Loucy (cell line): ENCODE data around the gene PAF1.
A peak's percentile ranks its signal among the peaks of the same experiment; 100 is the strongest.

ENCODE experiments used
- H2AFZ ChIP-seq: fragments of 200-600 bp; sonication (generic); 2 replicates; pipeline ENCODE4 v1.6.0; 2016; ENCODE audit warnings: antibody characterized with exemption, mild to moderate bottlenecking, low read length, moderate library complexity
- H3F3A ChIP-seq: fragments of 200-600 bp; 2 replicates; pipeline ENCODE4 v1.6.0; 2016; ENCODE audit warnings: antibody characterized with exemption, low read depth, mild to moderate bottlenecking
- H3K27me3 ChIP-seq: fragments of 200-600 bp; sonication (generic); 2 replicates; pipeline ENCODE4 v1.6.1; 2014; ENCODE audit warnings: low read length, mild to moderate bottlenecking; ENCODE audit not compliant: insufficient read depth, poor library complexity, severe bottlenecking
- H3K36me3 ChIP-seq: fragments of 200-600 bp; sonication (generic); 2 replicates; pipeline ENCODE4 v1.6.1; 2016; ENCODE audit warnings: low read length; ENCODE audit not compliant: insufficient read depth
- H3K4me1 ChIP-seq: fragments of 200-600 bp; sonication (generic); 2 replicates; pipeline ENCODE4 v1.5.1; 2014; ENCODE audit warnings: low read length, mild to moderate bottlenecking; ENCODE audit not compliant: insufficient read depth, poor library complexity, severe bottlenecking
- H3K4me2 ChIP-seq: fragments of 200-600 bp; sonication (generic); 2 replicates; pipeline ENCODE4 v1.6.0; 2014; ENCODE audit warnings: antibody characterized with exemption, low read length, low read depth, mild to moderate bottlenecking; ENCODE audit not compliant: poor library complexity, severe bottlenecking
- H3K4me3 ChIP-seq: fragments of 200-600 bp; sonication (generic); 2 replicates; pipeline ENCODE4 v1.5.1; 2014; ENCODE audit warnings: low read length, mild to moderate bottlenecking, mixed read lengths; ENCODE audit not compliant: poor library complexity, severe bottlenecking
- H3K79me2 ChIP-seq: fragments of 200-600 bp; sonication (generic); 2 replicates; pipeline ENCODE4 v1.6.1; 2014; ENCODE audit warnings: low read length; ENCODE audit not compliant: insufficient read depth
- H3K9ac ChIP-seq: fragments of 200-600 bp; sonication (generic); 2 replicates; pipeline ENCODE4 v1.6.0; 2014; ENCODE audit warnings: mild to moderate bottlenecking, low read depth, low read length, moderate library complexity; ENCODE audit not compliant: poor library complexity, severe bottlenecking
- H3K9me2 ChIP-seq: fragments of 200-600 bp; sonication (generic); replicated peaks from 2 replicates; pipeline ENCODE4 v1.6.1; 2016; ENCODE audit warnings: low read depth, low read length, mixed read lengths
- H3K9me3 ChIP-seq: fragments of 200-600 bp; sonication (generic); 2 replicates; pipeline ENCODE4 v1.6.1; 2014; ENCODE audit warnings: mild to moderate bottlenecking, antibody characterized with exemption, low read length, low read depth; ENCODE audit not compliant: insufficient read depth
- H4K20me1 ChIP-seq: fragments of 200-600 bp; sonication (generic); 2 replicates; pipeline ENCODE4 v1.6.0; 2014; ENCODE audit warnings: antibody characterized with exemption, low read length, mild to moderate bottlenecking; ENCODE audit not compliant: insufficient read depth, poor library complexity, severe bottlenecking
- CTCF ChIP-seq: fragments of 200-600 bp; sonication (generic); conservative IDR thresholded peaks from 2 replicates; pipeline ENCODE4 v1.5.1; 2014; ENCODE audit warnings: mild to moderate bottlenecking, antibody characterized with exemption, low read length
- EZH2phosphoT487 ChIP-seq: fragments of 200-600 bp; IDR thresholded peaks from 2 replicates; pipeline ENCODE4 v1.6.1; 2018; ENCODE audit warnings: antibody characterized with exemption, mild to moderate bottlenecking, moderate library complexity, borderline replicate concordance

The PAF1 gene

GRCh38 chr19:39388657-39389056 lies 2.2 kb downstream of the PAF1 start:
- peak overlapping the region; percentile 83 for H3K9ac ChIP-seq
- peaks cover 38% of the 10 kb centered on the region; the same call in 1 of the 2 replicates for H3K36me3 ChIP-seq
- H3K4me3 ChIP-seq: no peak overlapping the region
- H3F3A ChIP-seq: no peaks in the 10 kb centered on the region
- no peak overlapping the region for H2AFZ ChIP-seq
- peaks cover 25% of the 10 kb centered on the region for H3K4me1 ChIP-seq
- no peak for TF ChIP-seq CTCF
- no peak for TF ChIP-seq EZH2phosphoT487
- peaks cover 10% of the 10 kb centered on the region for H4K20me1 ChIP-seq
- peak overlapping the region; percentile 91 for H3K4me2 ChIP-seq
- no peaks in the 10 kb centered on the region for H3K9me2 ChIP-seq
- H3K9me3 ChIP-seq: no peaks in the 10 kb centered on the region
- H3K27me3 ChIP-seq: no peaks in the 10 kb centered on the region
- H3K79me2 ChIP-seq: peaks cover 37% of the 10 kb centered on the region

DNA sequence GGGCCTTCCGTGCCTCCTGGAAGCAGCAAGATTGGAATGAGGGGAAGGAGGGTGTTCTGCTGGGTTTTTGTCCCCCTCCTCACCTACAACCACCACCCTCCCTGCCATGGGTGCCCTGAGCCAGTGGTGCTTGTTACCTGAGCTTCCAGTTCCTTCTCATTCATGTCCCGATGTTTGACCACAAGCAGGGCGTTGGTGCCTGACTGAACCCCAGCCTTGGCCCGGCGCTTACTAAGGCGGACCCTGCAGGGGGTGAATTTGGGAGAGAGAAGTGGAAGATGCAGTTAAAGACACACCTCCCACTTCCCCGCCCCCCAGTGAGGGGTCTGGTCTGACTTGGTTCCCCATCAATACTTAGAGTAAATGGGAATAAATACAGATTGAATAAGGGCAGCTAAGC lies 4.3 kb downstream of the PAF1 start:
- H3K9me2 ChIP-seq: no peaks in the 10 kb centered on the region
- no peaks in the 10 kb centered on the region for H3K9me3 ChIP-seq
- H3K36me3 ChIP-seq: peaks cover 47% of the 10 kb centered on the region; the same call in 1 of the 2 replicates
- no peaks in the 10 kb centered on the region for H3K27me3 ChIP-seq
- no peaks in the 10 kb centered on the region for H3F3A ChIP-seq
- no peak for TF ChIP-seq CTCF
- TF ChIP-seq EZH2phosphoT487: no peak
- peaks cover 20% of the 10 kb centered on the region for H3K79me2 ChIP-seq
- no peak overlapping the region for H3K9ac ChIP-seq
- no peak overlapping the region for H3K4me3 ChIP-seq
- peaks cover 10% of the 10 kb centered on the region for H4K20me1 ChIP-seq
- no peak overlapping the region for H2AFZ ChIP-seq
- H3K4me2 ChIP-seq: no peak overlapping the region
- H3K4me1 ChIP-seq: peaks cover 16% of the 10 kb centered on the region

GRCh38 chr19:39385629-39386411 lies 5.1 kb downstream of the PAF1 start:
- peaks cover 10% of the 10 kb centered on the region for H4K20me1 ChIP-seq
- H3K9me2 ChIP-seq: no peaks in the 10 kb centered on the region
- no peak overlapping the region for H3K4me3 ChIP-seq
- H3K9me3 ChIP-seq: no peaks in the 10 kb centered on the region
- TF ChIP-seq EZH2phosphoT487 (no peak), CTCF (no peak)
- H3K27me3 ChIP-seq: no peaks in the 10 kb centered on the region
- H3F3A ChIP-seq: no peaks in the 10 kb centered on the region
- peaks cover 16% of the 10 kb centered on the region for H3K4me1 ChIP-seq
- H3K4me2 ChIP-seq: no peak overlapping the region
- H3K9ac ChIP-seq: no peak overlapping the region
- no peak overlapping the region for H2AFZ ChIP-seq
- peaks cover 18% of the 10 kb centered on the region for H3K79me2 ChIP-seq
- H3K36me3 ChIP-seq: peaks cover 54% of the 10 kb centered on the region; the same call in 1 of the 2 replicates
